ENCODE data around the gene OIT3.

Gene OIT3

DNA sequence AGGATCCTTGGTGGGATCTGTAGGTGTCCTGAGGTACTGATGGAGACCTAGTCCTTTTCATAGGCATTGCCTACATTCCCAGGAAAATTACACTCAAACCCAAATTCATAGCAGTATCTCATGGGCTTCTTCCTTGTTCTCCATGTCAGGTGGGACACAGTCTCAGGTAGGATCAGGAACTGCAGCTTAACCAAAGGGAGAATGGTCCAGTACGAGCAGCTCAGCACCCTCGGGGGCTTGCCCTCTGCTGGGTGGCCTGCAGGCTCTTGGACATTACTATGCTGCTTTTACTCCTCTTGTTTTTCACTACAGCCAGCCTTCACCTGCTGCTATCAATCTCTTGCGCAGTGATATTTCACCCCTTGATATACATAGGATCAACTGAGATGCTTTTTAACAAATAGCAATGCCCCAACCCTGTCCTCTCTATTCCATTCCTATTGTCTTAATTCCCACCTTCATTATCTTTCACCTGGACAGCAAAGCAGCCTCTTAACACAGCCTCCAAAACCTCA lies 32.5 kb downstream of the OIT3 start:
- H3K4me3 ChIP-seq, result no peak overlapping the region
- H3K9ac ChIP-seq (ENCODE audit: insufficient read length), result no peak overlapping the region
- DNase-seq (ENCODE audit: low read depth, low spot score), result no peak
- H3K36me3 ChIP-seq (ENCODE audit: insufficient read depth, low read length), result no peaks in the 10 kb centered on the region
- TF ChIP-seq EZH2 (IDR thresholded peaks at IDR 0.05), result no peak
- no peak for TF ChIP-seq POLR2AphosphoS5 (IDR thresholded peaks at IDR 0.05; ENCODE audit: borderline replicate concordance, low read depth, low read length)
- no peak for TF ChIP-seq FOXP2 (optimal IDR thresholded peaks at IDR 0.05; ENCODE audit: control extremely low read depth, extremely low read length, insufficient read depth)
- no peak overlapping the region for H3K27ac ChIP-seq
- no peaks in the 10 kb centered on the region for H3K9me3 ChIP-seq (ENCODE audit: low read depth, low read length)

DNA sequence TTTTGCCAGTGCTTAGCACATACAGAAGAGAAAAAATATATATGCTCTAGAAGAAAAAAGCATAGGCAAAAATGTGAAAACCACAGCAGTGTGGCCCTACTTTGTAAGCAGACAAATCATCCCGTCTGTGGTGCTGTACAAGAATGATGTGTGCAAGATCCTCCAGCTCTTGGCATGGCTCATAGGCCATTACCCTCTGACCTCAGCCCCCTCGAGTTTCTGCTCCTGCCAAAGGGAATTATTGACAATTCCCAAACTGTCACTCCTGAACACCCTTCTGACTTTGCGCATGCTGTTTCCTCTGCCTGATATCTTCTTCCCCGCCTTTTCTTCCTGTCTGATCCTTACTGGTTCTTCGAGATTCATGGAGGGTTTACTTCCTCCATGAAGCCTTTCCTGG lies 33.9 kb downstream of the OIT3 start:
- TF ChIP-seq FOXP2 (optimal IDR thresholded peaks at IDR 0.05; ENCODE audit: control extremely low read depth, extremely low read length, insufficient read depth), result no peak
- TF ChIP-seq EZH2 (IDR thresholded peaks at IDR 0.05), result no peak
- no peak for TF ChIP-seq POLR2AphosphoS5 (IDR thresholded peaks at IDR 0.05; ENCODE audit: borderline replicate concordance, low read depth, low read length)

DNA sequence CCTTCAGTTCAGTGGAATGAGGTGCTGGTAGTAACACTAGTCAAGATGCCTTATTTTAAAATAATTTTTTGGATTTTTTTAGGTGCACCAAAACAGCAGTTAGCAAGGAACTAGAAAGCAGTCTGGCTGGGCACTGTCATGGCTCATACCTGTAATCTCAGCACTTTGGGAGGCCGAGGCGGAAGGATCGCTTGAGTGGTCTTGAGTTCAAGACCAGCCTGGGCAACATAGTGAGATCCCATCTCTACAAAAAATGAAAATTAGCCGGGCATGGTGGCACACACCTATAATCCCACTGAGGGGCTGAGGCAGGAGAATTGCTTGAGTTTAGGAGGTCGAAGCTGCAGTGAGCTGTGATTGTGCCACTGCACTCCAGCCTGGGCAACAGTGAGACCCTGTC lies 35.3 kb downstream of the OIT3 start:
- Histone ChIP-seq H3K9ac (ENCODE audit: insufficient read length) (no peak overlapping the region), H3K36me3 (ENCODE audit: insufficient read depth, low read length) (no peaks in the 10 kb centered on the region), H3K27ac (no peak overlapping the region)

More for the DNA sequence above, 33.9 kb downstream of the OIT3 start:
- no peak overlapping the region for H3K4me3 ChIP-seq
- no peaks in the 10 kb centered on the region for H3K9me3 ChIP-seq (ENCODE audit: low read depth, low read length)
- H3K36me3 ChIP-seq (ENCODE audit: insufficient read depth, low read length), result no peaks in the 10 kb centered on the region
- H3K27ac ChIP-seq, result no peak overlapping the region
- H3K9ac ChIP-seq (ENCODE audit: insufficient read length), result no peak overlapping the region
- no peak for DNase-seq (ENCODE audit: low read depth, low spot score)

DNA sequence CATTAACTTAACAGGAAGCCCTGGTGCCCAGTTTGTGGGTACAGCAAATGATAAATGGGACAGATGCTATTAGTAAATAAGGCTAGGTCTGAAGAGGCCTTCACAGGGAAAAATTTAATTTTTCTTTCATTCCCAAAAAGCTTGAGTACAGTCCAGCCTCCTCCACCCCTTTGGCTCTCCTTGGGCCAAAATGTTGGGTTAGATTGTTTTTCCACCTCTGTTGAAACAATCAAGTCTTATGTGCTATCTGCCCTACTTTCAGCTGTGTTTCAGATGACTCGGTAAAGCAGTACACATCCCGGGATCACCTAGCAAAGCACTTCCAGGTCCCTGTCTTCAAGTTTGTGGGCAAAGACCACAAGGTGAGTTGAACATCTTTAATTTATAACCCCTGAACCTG lies 36.7 kb downstream of the OIT3 start:
- Histone ChIP-seq H3K36me3 (ENCODE audit: insufficient read depth, low read length) (no peaks in the 10 kb centered on the region), H3K9ac (ENCODE audit: insufficient read length) (no peak overlapping the region), H3K27ac (no peak overlapping the region), H3K9me3 (ENCODE audit: low read depth, low read length) (no peaks in the 10 kb centered on the region), H3K4me3 (no peak overlapping the region)
- no peak for TF ChIP-seq EZH2 (IDR thresholded peaks at IDR 0.05)
- TF ChIP-seq FOXP2 (optimal IDR thresholded peaks at IDR 0.05; ENCODE audit: control extremely low read depth, extremely low read length, insufficient read depth), result no peak
- TF ChIP-seq POLR2AphosphoS5 (IDR thresholded peaks at IDR 0.05; ENCODE audit: borderline replicate concordance, low read depth, low read length), result no peak
- no peak for DNase-seq (ENCODE audit: low read depth, low spot score)

More for the DNA sequence above, 35.3 kb downstream of the OIT3 start:
- Histone ChIP-seq H3K9me3 (ENCODE audit: low read depth, low read length) (no peaks in the 10 kb centered on the region), H3K4me3 (no peak overlapping the region)
- DNase-seq (ENCODE audit: low read depth, low spot score), result no peak
- TF ChIP-seq FOXP2 (optimal IDR thresholded peaks at IDR 0.05; ENCODE audit: control extremely low read depth, extremely low read length, insufficient read depth) (no peak), POLR2AphosphoS5 (IDR thresholded peaks at IDR 0.05; ENCODE audit: borderline replicate concordance, low read depth, low read length) (no peak)

DNA sequence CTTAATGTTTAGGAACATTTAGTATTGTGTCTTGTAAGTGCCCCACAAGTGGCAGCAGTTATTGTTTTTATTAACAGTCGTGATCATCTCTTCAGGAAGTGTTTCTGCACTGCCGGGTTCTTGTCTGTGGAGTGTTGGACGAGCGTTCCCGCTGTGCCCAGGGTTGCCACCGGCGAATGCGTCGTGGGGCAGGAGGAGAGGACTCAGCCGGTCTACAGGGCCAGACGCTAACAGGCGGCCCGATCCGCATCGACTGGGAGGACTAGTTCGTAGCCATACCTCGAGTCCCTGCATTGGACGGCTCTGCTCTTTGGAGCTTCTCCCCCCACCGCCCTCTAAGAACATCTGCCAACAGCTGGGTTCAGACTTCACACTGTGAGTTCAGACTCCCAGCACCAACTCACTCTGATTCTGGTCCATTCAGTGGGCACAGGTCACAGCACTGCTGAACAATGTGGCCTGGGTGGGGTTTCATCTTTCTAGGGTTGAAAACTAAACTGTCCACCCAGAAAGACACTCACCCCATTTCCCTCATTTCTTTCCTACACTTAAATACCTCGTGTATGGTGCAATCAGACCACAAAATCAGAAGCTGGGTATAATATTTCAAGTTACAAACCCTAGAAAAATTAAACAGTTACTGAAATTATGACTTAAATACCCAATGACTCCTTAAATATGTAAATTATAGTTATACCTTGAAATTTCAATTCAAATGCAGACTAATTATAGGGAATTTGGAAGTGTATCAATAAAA lies 38.9 kb downstream of the OIT3 start:
- no peak for TF ChIP-seq EZH2 (IDR thresholded peaks at IDR 0.05)
- no peak for TF ChIP-seq FOXP2 (optimal IDR thresholded peaks at IDR 0.05; ENCODE audit: control extremely low read depth, extremely low read length, insufficient read depth)
- H3K4me3 ChIP-seq, result no peak overlapping the region
- DNase-seq (ENCODE audit: low read depth, low spot score), result no peak

DNA sequence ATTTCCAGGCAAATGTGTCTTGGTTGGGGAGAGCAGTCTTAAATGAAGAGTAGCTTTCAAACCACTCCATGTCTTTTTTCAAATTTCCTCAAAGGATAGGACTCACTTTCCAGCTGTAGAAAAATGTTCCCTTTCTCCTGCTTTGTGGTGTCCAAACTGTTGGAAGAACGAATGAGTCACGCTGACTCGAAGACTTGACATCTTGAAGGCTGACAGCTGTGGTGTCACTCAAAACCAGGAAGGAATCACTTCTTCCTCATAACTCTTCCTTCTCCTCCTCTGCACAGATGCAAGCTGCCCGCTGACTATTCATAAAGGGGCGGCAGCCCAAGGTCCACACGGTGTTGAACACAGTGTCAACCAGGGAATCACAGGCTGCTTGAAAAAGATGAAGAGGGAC lies 41.8 kb downstream of the OIT3 start:
- TF ChIP-seq FOXP2 (optimal IDR thresholded peaks at IDR 0.05; ENCODE audit: control extremely low read depth, extremely low read length, insufficient read depth) (no peak), EZH2 (IDR thresholded peaks at IDR 0.05) (no peak), POLR2AphosphoS5 (IDR thresholded peaks at IDR 0.05; ENCODE audit: borderline replicate concordance, low read depth, low read length) (no peak)
- H3K27ac ChIP-seq, result no peak overlapping the region
- H3K36me3 ChIP-seq (ENCODE audit: insufficient read depth, low read length), result no peaks in the 10 kb centered on the region
- H3K4me3 ChIP-seq, result no peak overlapping the region
- H3K9me3 ChIP-seq (ENCODE audit: low read depth, low read length), result no peaks in the 10 kb centered on the region
- no peak overlapping the region for H3K9ac ChIP-seq (ENCODE audit: insufficient read length)
- DNase-seq (ENCODE audit: low read depth, low spot score), result no peak

More for the DNA sequence above, 38.9 kb downstream of the OIT3 start:
- no peaks in the 10 kb centered on the region for H3K36me3 ChIP-seq (ENCODE audit: insufficient read depth, low read length)
- no peak overlapping the region for H3K27ac ChIP-seq
- no peaks in the 10 kb centered on the region for H3K9me3 ChIP-seq (ENCODE audit: low read depth, low read length)
- H3K9ac ChIP-seq (ENCODE audit: insufficient read length), result no peak overlapping the region

DNA sequence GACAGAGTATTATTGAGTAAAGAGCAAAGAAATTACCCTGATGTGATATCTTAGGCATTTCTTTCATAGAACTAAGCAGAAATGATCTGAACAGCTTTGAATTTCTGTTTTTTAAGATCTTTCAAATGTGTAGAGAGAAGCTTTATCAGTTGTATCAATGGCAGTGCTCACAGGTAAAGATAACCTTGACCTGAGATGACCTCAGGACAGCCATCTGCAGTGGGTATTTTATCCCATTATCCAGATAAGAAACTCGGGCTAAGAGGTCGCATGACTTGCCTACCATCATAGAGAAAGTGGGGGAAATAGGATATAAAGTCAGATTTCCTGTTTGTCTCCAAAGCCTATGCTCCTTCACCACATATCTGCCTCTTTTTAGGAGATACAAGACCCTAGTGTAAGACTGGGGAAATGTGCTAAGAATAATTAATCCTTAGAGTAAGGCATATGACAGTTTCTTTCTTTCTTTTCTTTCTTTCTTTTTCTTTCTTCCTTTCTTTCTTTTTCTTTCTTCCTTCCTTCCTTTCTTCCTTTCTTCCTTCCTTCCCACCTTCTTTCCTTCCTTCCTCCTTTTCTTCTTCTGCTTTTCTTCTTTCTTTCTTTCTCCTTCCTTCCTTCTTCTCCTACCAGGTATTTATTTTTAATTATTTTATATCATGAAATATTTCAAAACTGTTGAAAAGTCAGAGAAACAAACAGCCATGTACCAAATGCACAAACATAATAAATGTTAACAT lies 50.1 kb downstream of the OIT3 start:
- DNase-seq (ENCODE audit: low read depth, low spot score), result no peak
- Histone ChIP-seq H3K36me3 (ENCODE audit: insufficient read depth, low read length) (no peaks in the 10 kb centered on the region), H3K9ac (ENCODE audit: insufficient read length) (no peak overlapping the region), H3K27ac (no peak overlapping the region), H3K4me3 (no peak overlapping the region), H3K9me3 (ENCODE audit: low read depth, low read length) (no peaks in the 10 kb centered on the region)
- TF ChIP-seq FOXP2 (optimal IDR thresholded peaks at IDR 0.05; ENCODE audit: control extremely low read depth, extremely low read length, insufficient read depth), result no peak
- TF ChIP-seq EZH2 (IDR thresholded peaks at IDR 0.05), result no peak
- TF ChIP-seq POLR2AphosphoS5 (IDR thresholded peaks at IDR 0.05; ENCODE audit: borderline replicate concordance, low read depth, low read length), result no peak

DNA sequence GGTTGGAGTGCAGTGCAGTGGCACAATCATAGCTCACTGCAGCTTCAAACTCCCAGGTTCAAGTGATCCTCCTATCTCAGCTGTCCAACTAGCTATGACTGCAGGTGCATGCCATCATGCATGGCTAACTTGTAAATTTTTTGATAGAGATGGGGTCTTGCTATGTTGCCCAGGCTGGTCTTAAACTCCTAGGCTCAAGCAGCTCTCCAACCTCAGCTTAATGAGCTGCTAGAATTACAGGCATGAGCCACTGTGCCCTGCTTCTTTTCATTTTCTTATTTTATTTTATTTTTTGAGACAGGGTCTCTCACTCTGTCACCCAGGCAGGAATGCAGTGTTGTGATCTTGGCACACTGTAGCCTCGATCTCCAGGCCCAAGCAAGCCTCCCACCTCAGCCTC lies 53.4 kb downstream of the OIT3 start:
- H3K9ac ChIP-seq (ENCODE audit: insufficient read length), result no peak overlapping the region
- no peak overlapping the region for H3K4me3 ChIP-seq
- TF ChIP-seq POLR2AphosphoS5 (IDR thresholded peaks at IDR 0.05; ENCODE audit: borderline replicate concordance, low read depth, low read length), result no peak
- TF ChIP-seq EZH2 (IDR thresholded peaks at IDR 0.05), result no peak
- no peak for TF ChIP-seq FOXP2 (optimal IDR thresholded peaks at IDR 0.05; ENCODE audit: control extremely low read depth, extremely low read length, insufficient read depth)
- H3K27ac ChIP-seq, result no peak overlapping the region
- no peak for DNase-seq (ENCODE audit: low read depth, low spot score)
- H3K36me3 ChIP-seq (ENCODE audit: insufficient read depth, low read length), result no peaks in the 10 kb centered on the region
- H3K9me3 ChIP-seq (ENCODE audit: low read depth, low read length), result no peaks in the 10 kb centered on the region
